GM12891 (cell line): ENCODE measurements around the gene TMEM151A.

Experiments
- PAX5 ChIP-seq: IDR thresholded peaks from 2 replicates; pipeline ENCODE4 v1.6.1; 2011; ENCODE audit warnings: low read length, moderate library complexity, mild to moderate bottlenecking; ENCODE audit not compliant: insufficient read depth, severe bottlenecking
- POLR2A ChIP-seq: IDR thresholded peaks from 2 replicates; pipeline ENCODE4 v1.6.1; 2011; ENCODE audit warnings: low read depth, low read length, control low read depth
- POLR2AphosphoS5 ChIP-seq: IDR thresholded peaks from 2 replicates; pipeline ENCODE4 v1.6.1; 2011; ENCODE audit warnings: low read depth, low read length, control low read depth
- TAF1 ChIP-seq: IDR thresholded peaks from 2 replicates; pipeline ENCODE4 v1.6.1; 2011; ENCODE audit warnings: low read depth, low read length, control low read depth

DNA sequence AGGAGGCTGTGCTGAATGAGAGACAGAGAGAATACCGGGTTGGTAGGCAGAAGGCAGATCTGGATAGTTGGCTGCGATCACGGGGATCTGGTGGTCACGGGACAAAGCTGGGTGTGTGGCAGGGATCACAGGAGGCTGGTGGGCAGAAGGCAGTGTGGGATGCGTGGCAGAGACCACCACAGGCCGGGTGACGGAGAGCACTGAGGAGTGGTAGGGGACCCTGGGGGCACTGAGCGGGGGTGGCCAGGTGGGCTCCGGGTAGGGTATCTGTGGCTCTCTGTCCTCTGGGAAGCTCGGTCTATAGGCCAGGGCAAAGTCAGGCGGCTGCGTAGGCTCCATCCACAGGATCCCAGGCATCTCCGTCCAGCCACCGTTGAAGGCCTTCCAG lies 23.8 kb downstream of the TMEM151A start:
- TF ChIP-seq POLR2A, result no peak
- no peak for TF ChIP-seq POLR2AphosphoS5
- TF ChIP-seq TAF1, result no peak
- no peak for TF ChIP-seq PAX5
